Activated naive CD4-positive, alpha-beta T cell treated with anti-CD3 and anti-CD28 coated beads, Interleukin-2, amount 50 U/mL, for 24 hours (primary cell): ENCODE measurements around the gene SEM1.
"Not testable (repeated sequence)": the region's sequence is repeated elsewhere in the genome, so short reads cannot be mapped to it uniquely, and the experiment has no call there.

ENCODE experiments used
- H3K27ac Mint-ChIP-seq: one replicate; pipeline ENCODE4 v1.8.0; 2021; ENCODE audit warnings: mild to moderate bottlenecking, mixed read lengths
- H3K27me3 Mint-ChIP-seq: one replicate; pipeline ENCODE4 v1.8.0; 2021; ENCODE audit warnings: mixed read lengths
- H3K36me3 Mint-ChIP-seq: one replicate; pipeline ENCODE4 v1.8.0; 2021; ENCODE audit warnings: mixed read lengths
- H3K4me1 Mint-ChIP-seq: one replicate; pipeline ENCODE4 v1.8.0; 2021; ENCODE audit warnings: mixed read lengths
- H3K4me3 Mint-ChIP-seq: one replicate; pipeline ENCODE4 v1.8.0; 2021; ENCODE audit warnings: mild to moderate bottlenecking, mixed read lengths
- H3K9me3 Mint-ChIP-seq: one replicate; pipeline ENCODE4 v1.8.0; 2021; ENCODE audit warnings: mixed read lengths

Gene SEM1

GRCh38 chr7:96718107-96719003, 8.7 kb upstream of the SEM1 start:
- no peaks in the 10 kb centered on the region for H3K4me1 Mint-ChIP-seq
- H3K27ac Mint-ChIP-seq, result peak overlapping the region; percentile 30
- H3K27me3 Mint-ChIP-seq, result peaks cover 44% of the 10 kb centered on the region
- no peaks in the 10 kb centered on the region for H3K36me3 Mint-ChIP-seq
- no peak overlapping the region for H3K4me3 Mint-ChIP-seq
- no peaks in the 10 kb centered on the region for H3K9me3 Mint-ChIP-seq

- no peak overlapping the region for H3K4me3 Mint-ChIP-seq
- H3K27me3 Mint-ChIP-seq, result peaks cover 13% of the 10 kb centered on the region
- H3K4me1 Mint-ChIP-seq, result peaks cover 10% of the 10 kb centered on the region
- no peaks in the 10 kb centered on the region for H3K36me3 Mint-ChIP-seq
- H3K27ac Mint-ChIP-seq, result no peak overlapping the region
- no peaks in the 10 kb centered on the region for H3K9me3 Mint-ChIP-seq
Measured at GRCh38 chr7:96713037-96713436, 3.4 kb upstream of the SEM1 start.

GRCh38 chr7:96710544-96710943, 898 bp upstream of the SEM1 start:
- H3K27me3 Mint-ChIP-seq, result peaks cover 2% of the 10 kb centered on the region
- H3K4me1 Mint-ChIP-seq, result peaks cover 32% of the 10 kb centered on the region
- peak overlapping the region; percentile 99 for H3K4me3 Mint-ChIP-seq
- no peaks in the 10 kb centered on the region for H3K9me3 Mint-ChIP-seq
- no peak overlapping the region for H3K27ac Mint-ChIP-seq
- H3K36me3 Mint-ChIP-seq, result peaks cover 4% of the 10 kb centered on the region

DNA sequence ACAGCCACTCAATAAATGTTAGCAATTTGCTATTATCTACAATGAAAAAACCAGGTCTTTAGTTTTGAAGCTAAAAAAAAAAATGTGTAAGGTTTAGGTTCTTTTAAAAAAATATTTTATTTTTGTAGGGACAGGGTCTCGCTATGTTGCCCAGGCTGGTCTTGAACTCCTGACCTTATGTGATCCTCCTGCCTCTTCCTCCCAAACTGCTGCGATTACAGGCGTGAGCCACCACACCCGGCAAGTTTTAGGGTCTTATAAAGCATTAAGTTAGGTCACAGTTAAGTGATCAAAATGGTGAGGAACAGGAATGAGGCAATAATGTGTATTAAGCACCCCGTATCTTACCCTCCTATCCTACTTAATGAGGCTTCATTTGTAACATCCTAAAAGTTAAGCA, 774 bp downstream of the SEM1 start:
- Mint-ChIP-seq H3K36me3 (peaks cover 8% of the 10 kb centered on the region), H3K4me1 (peaks cover 44% of the 10 kb centered on the region), H3K27me3 (no peaks in the 10 kb centered on the region), H3K27ac (peak overlapping the region; percentile 99), H3K9me3 (no peaks in the 10 kb centered on the region), H3K4me3 (peak overlapping the region; percentile 99)

GRCh38 chr7:96707901-96708774, 1.5 kb downstream of the SEM1 start:
- H3K4me1 Mint-ChIP-seq, result peaks cover 49% of the 10 kb centered on the region
- peak overlapping the region; percentile 99 for H3K4me3 Mint-ChIP-seq
- H3K9me3 Mint-ChIP-seq, result no peaks in the 10 kb centered on the region
- no peaks in the 10 kb centered on the region for H3K27me3 Mint-ChIP-seq
- peaks cover 8% of the 10 kb centered on the region for H3K36me3 Mint-ChIP-seq
- H3K27ac Mint-ChIP-seq, result peak overlapping the region; percentile 12

DNA sequence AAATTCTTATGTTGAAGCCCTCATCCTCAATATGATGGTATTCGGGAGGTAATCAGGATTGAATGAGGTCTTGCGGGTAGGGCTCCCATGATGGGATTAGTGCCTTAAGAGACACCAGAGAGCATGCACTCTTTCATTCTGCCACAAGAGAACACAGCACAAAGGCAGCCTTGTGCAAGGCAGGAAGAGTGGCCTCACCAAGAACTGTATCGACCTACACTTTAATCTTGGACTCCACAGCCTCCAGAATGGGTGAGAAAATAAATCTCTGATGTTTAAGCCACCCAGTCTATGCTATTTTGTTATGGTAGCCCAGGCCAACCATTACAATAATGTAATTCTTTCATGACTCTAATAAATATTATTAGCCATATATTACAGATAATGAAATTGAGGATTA, 8.4 kb downstream of the SEM1 start:
- peaks cover 15% of the 10 kb centered on the region for H3K36me3 Mint-ChIP-seq
- H3K4me3 Mint-ChIP-seq, result no peak overlapping the region
- no peaks in the 10 kb centered on the region for H3K27me3 Mint-ChIP-seq
- H3K27ac Mint-ChIP-seq, result no peak overlapping the region
- H3K4me1 Mint-ChIP-seq, result peaks cover 90% of the 10 kb centered on the region
- no peaks in the 10 kb centered on the region for H3K9me3 Mint-ChIP-seq

GRCh38 chr7:96700516-96700915, 9.1 kb downstream of the SEM1 start:
- no peak overlapping the region for H3K4me3 Mint-ChIP-seq
- H3K4me1 Mint-ChIP-seq, result peaks cover 90% of the 10 kb centered on the region
- no peaks in the 10 kb centered on the region for H3K9me3 Mint-ChIP-seq
- peak overlapping the region; percentile 38 for H3K27ac Mint-ChIP-seq
- peaks cover 13% of the 10 kb centered on the region for H3K36me3 Mint-ChIP-seq
- no peaks in the 10 kb centered on the region for H3K27me3 Mint-ChIP-seq

DNA sequence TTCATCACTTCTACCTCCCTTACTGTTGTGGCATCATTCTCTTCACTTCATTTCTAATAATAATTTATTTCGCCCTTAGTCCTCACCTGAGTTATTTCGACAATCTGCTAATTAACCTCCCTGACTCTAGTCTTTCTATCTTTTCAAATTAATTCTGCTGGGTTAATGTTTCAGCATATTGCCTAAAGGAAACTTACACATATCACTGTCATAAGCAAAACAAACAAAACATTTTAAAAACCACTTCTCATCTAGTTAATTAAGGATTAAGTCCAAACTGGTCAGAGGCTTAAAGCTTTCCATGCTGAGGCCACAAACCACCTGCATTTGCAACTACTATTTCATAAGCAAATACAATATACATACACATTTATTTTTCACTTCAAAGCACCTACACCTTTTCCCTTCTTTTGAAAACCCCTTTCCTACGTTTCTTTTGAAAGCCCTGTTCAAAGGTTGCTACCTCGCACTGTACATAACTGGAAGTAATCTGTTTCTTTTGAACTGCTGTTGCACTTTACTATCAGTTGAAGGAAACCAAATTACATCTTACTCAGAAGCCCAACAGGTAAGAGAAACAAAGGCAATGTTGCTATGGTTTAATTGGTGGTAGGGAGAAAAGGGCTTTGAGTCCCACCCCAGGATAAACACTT, 10.3 kb downstream of the SEM1 start:
- Mint-ChIP-seq H3K27ac (no peak overlapping the region), H3K9me3 (no peaks in the 10 kb centered on the region), H3K27me3 (no peaks in the 10 kb centered on the region), H3K4me3 (no peak overlapping the region), H3K36me3 (peaks cover 10% of the 10 kb centered on the region), H3K4me1 (peaks cover 90% of the 10 kb centered on the region)

- H3K27me3 Mint-ChIP-seq, H3K9me3 Mint-ChIP-seq, H3K4me3 Mint-ChIP-seq: not testable (repeated sequence)
- peak overlapping the region; percentile 41 for H3K27ac Mint-ChIP-seq
- H3K36me3 Mint-ChIP-seq, result peaks cover 15% of the 10 kb centered on the region
- H3K4me1 Mint-ChIP-seq, result peaks cover 89% of the 10 kb centered on the region
Measured at GRCh38 chr7:96698449-96698848, 11.2 kb downstream of the SEM1 start.

- peaks cover 15% of the 10 kb centered on the region for H3K36me3 Mint-ChIP-seq
- no peak overlapping the region for H3K4me3 Mint-ChIP-seq
- no peak overlapping the region for H3K27ac Mint-ChIP-seq
Measured at GRCh38 chr7:96697822-96698221, 11.8 kb downstream of the SEM1 start.

GRCh38 chr7:96695581-96695980, 14.1 kb downstream of the SEM1 start:
- peaks cover 76% of the 10 kb centered on the region for H3K4me1 Mint-ChIP-seq
- H3K36me3 Mint-ChIP-seq, result peaks cover 23% of the 10 kb centered on the region
- H3K4me3 Mint-ChIP-seq, result no peak overlapping the region
- H3K27me3 Mint-ChIP-seq, result no peaks in the 10 kb centered on the region
- no peaks in the 10 kb centered on the region for H3K9me3 Mint-ChIP-seq
- H3K27ac Mint-ChIP-seq, result no peak overlapping the region

More at GRCh38 chr7:96697822-96698221, 11.8 kb downstream of the SEM1 start:
- Mint-ChIP-seq H3K27me3 (no peaks in the 10 kb centered on the region), H3K9me3 (no peaks in the 10 kb centered on the region), H3K4me1 (peaks cover 87% of the 10 kb centered on the region)

DNA sequence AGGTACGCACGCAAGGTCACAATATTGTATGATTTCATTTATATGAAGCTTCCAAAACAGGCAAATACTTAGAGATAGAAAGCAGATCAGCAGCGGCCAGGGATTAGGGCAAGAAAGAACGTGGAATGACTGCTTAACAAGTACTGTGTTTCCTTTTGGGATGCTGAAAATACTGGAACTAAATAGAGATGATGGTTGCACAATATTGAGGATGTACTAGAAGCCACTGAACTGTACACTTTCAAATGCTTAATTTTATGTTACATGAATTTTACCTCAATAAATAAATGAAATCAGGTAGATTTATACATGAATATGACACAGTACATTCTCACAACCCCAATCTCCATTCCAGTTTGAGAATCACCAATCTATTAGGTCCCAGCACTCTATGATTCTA, 15.6 kb downstream of the SEM1 start:
- H3K4me1 Mint-ChIP-seq, result peaks cover 61% of the 10 kb centered on the region
- no peak overlapping the region for H3K27ac Mint-ChIP-seq

DNA sequence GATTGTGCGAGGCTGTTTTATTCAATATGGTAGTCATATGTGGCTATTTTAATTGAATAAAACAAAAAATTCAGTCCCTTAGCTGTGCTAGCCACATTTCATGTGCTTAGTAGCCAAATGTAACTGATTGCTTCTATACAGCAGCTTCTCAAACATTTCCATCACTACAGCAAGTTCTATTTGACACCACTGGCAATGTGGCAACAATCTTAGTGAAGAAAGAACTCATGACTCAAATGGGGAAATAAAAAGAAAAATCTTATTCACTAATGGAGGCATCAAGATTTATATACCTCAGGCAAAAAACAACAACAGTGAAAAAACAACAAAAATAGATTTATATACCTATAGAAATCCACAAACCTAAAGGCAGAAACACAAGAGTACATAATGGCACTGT, 17.9 kb downstream of the SEM1 start:
- Mint-ChIP-seq H3K36me3 (peaks cover 25% of the 10 kb centered on the region), H3K27ac (no peak overlapping the region), H3K27me3 (no peaks in the 10 kb centered on the region)

More for the DNA sequence above, 15.6 kb downstream of the SEM1 start:
- no peaks in the 10 kb centered on the region for H3K27me3 Mint-ChIP-seq
- peaks cover 21% of the 10 kb centered on the region for H3K36me3 Mint-ChIP-seq
- no peaks in the 10 kb centered on the region for H3K9me3 Mint-ChIP-seq
- no peak overlapping the region for H3K4me3 Mint-ChIP-seq

GRCh38 chr7:96689414-96689813, 20.2 kb downstream of the SEM1 start:
- H3K36me3 Mint-ChIP-seq, result peaks cover 34% of the 10 kb centered on the region
- no peaks in the 10 kb centered on the region for H3K27me3 Mint-ChIP-seq
- H3K4me1 Mint-ChIP-seq, result peaks cover 43% of the 10 kb centered on the region
- H3K27ac Mint-ChIP-seq, result no peak overlapping the region
- H3K4me3 Mint-ChIP-seq, result no peak overlapping the region
- no peaks in the 10 kb centered on the region for H3K9me3 Mint-ChIP-seq

More for the DNA sequence above, 17.9 kb downstream of the SEM1 start:
- Mint-ChIP-seq H3K4me1 (peaks cover 42% of the 10 kb centered on the region), H3K9me3 (no peaks in the 10 kb centered on the region), H3K4me3 (no peak overlapping the region)

- H3K27me3 Mint-ChIP-seq, result no peaks in the 10 kb centered on the region
- H3K4me1 Mint-ChIP-seq, result peaks cover 29% of the 10 kb centered on the region
- H3K9me3 Mint-ChIP-seq, result no peaks in the 10 kb centered on the region
- peaks cover 44% of the 10 kb centered on the region for H3K36me3 Mint-ChIP-seq
- H3K27ac Mint-ChIP-seq, result no peak overlapping the region
- no peak overlapping the region for H3K4me3 Mint-ChIP-seq
Measured at GRCh38 chr7:96686305-96686704, 23.3 kb downstream of the SEM1 start.
